Panc1 (cell line): ENCODE data around the gene MAMLD1. TPM values are rescaled to one million over a fixed set of nuclear protein-coding genes. Genes with fewer than 3 reads are reported as not detected.

ENCODE experiments used
- ATAC-seq: fragments of 200-7000 bp; cut with Tn5 transposase; 2 replicates; pipeline ENCODE4 v1.9.1; 2020; ENCODE audit warnings: mild to moderate bottlenecking, moderate library complexity
- BruUV-seq: library from RNA; stranded (reverse); fragments of 400-500 nt; replicated peaks from 2 replicates; lab custom pipeline; 2021; lab: Mats Ljungman, UMichigan
- CTCF ChIA-PET: fragments of 300-600 bp; sonication (Branson Sonifier 250); formaldehyde crosslinking; loops from one replicate; lab custom pipeline; 2022; ENCODE audit warnings: antibody characterized with exemption; lab: Charles Lee
- POLR2A ChIA-PET: fragments of 300-600 bp; sonication (Branson Sonifier 250); formaldehyde crosslinking; loops from one replicate; lab custom pipeline; 2022; ENCODE audit warnings: antibody characterized with exemption; lab: Charles Lee
- DNase-seq: peaks from one replicate; pipeline ENCODE4 v3.0.0-alpha.2; 2010; ENCODE audit warnings: low read depth, low spot score
- H3K27ac ChIP-seq: 2 replicates; pipeline ENCODE4 v1.5.1; 2011; ENCODE audit warnings: mild to moderate bottlenecking, low read length, inconsistent platforms
- H3K27me3 ChIP-seq: fragments of 200-500 bp; sonication (Bioruptor generic); 2 replicates; pipeline ENCODE4 v1.6.0; 2014; ENCODE audit warnings: low read length, inconsistent platforms; ENCODE audit not compliant: control insufficient read depth, insufficient read depth
- H3K36me3 ChIP-seq: fragments of 200-500 bp; sonication (Bioruptor generic); 2 replicates; pipeline ENCODE4 v1.5.1; 2014; ENCODE audit warnings: inconsistent platforms, mild to moderate bottlenecking, low read length, moderate library complexity; ENCODE audit not compliant: control insufficient read depth, insufficient read depth
- H3K4me1 ChIP-seq: 2 replicates; pipeline ENCODE4 v1.5.1; 2011; ENCODE audit warnings: inconsistent platforms, mild to moderate bottlenecking, low read length, moderate library complexity; ENCODE audit not compliant: control insufficient read depth, insufficient read depth
- H3K4me3 ChIP-seq, 2 experiments: 2 replicates each; pipeline ENCODE4 v1.5.1; 2011 to 2012; ENCODE audit warnings: low read depth in 2 of 2, low read length in 2 of 2, mild to moderate bottlenecking in 2 of 2, inconsistent platforms in 1 of 2, moderate library complexity in 1 of 2
- H3K9me3 ChIP-seq: fragments of 200-500 bp; sonication (Bioruptor generic); 2 replicates; pipeline ENCODE4 v1.5.1; 2014; ENCODE audit warnings: low read depth, mild to moderate bottlenecking, inconsistent platforms, low read length, moderate library complexity; ENCODE audit not compliant: control insufficient read depth, insufficient read depth
- CTCF ChIP-seq: fragments of 450-650 bp; IDR thresholded peaks from 2 replicates; pipeline ENCODE4 v1.5.1; 2017; ENCODE audit warnings: mild to moderate bottlenecking
- POLR2AphosphoS5 ChIP-seq: IDR thresholded peaks from 2 replicates; pipeline ENCODE4 v1.6.1; 2012; ENCODE audit warnings: mild to moderate bottlenecking, low read depth, low read length, moderate library complexity
- REST ChIP-seq, 2 experiments: IDR thresholded peaks; 2 replicates each; pipeline ENCODE4 v1.6.1; 2011 to 2012; ENCODE audit warnings: low read depth in 2 of 2, control low read depth in 1 of 2, low read length in 1 of 2, mild to moderate bottlenecking in 1 of 2, moderate library complexity in 1 of 2; ENCODE audit not compliant: insufficient read depth in 1 of 2
- SIN3A ChIP-seq: IDR thresholded peaks from 2 replicates; pipeline ENCODE4 v1.6.1; 2012; ENCODE audit warnings: low read depth, mild to moderate bottlenecking, low read length, moderate library complexity, borderline replicate concordance; ENCODE audit not compliant: insufficient read depth
- TCF7L2 ChIP-seq: IDR thresholded peaks from 2 replicates; pipeline ENCODE4 v1.6.1; 2011; ENCODE audit warnings: mild to moderate bottlenecking, low read depth, low read length, inconsistent platforms
- in situ Hi-C: cut with HindIII; loops from 2 replicates; pipeline ENCODE4 v1.10.0; 2016; ENCODE audit warnings: low sequenced_read_pairs, low pct_unique_long_range_greater_than_20kb
- intact Hi-C: fragments of 100-400 bp; cut with micrococcal nuclease; formaldehyde crosslinking; loops from one replicate; pipeline ENCODE4 v1.10.0; 2022; ENCODE audit not compliant: unreplicated experiment
- total RNA-seq: library from RNA; stranded (reverse); gene quantifications from one replicate; pipeline ENCODE4 v1.2.1, GENCODE V29; 2021; ENCODE audit not compliant: unreplicated experiment

Gene MAMLD1
- total RNA-seq, 1 experiment from 2014 or later: 2.1 TPM

DNA sequence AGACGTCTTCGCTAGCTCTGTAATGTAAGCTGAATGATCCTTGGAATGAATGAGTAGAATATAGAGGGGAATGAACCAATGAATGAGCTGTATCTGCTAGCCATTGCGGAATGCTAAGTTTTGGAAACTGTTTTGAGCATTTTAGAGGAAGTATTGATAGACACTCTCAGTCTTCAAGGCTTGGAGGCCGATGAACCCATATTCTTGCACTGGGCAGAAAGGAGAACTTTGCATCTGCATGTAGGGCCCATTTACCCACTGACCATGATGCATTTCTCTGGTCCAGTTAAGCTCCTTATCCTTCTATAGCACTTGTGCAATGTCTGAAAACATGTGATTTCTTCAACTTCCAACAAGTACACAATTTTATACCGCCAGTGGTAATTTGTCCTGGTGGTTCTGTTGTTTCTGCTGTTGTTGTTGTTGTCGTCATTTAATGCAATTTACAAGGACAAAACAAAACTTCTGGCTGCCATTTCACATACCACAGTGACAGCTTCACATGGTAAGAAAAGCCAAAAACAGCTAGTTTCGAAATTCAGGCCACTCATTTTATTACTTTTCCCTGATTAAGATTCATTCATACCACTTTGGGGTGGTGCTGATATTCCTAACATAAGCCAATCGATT lies 120.4 kb downstream of the MAMLD1 start:
- no TSS peak for BruUV-seq
- Histone ChIP-seq H3K4me1 (no peaks in the 10 kb centered on the region), H3K27me3 (no peaks in the 10 kb centered on the region), H3K36me3 (no peaks in the 10 kb centered on the region), H3K4me3 (no peak overlapping the region), H3K9me3 (no peaks in the 10 kb centered on the region), H3K27ac (no peak overlapping the region)
- DNase-seq (no peak), ATAC-seq (no peak)
- in situ Hi-C loops: no loop called here
- ChIA-PET CTCF (no interaction called here), POLR2A (interaction anchor here (0.6 kb wide), 1 partner anchor 160 kb away, joined by 6 read pairs; no protein-coding TSS in a partner anchor)
- intact Hi-C loops: no loop called here
- TF ChIP-seq POLR2AphosphoS5: no peak
- TF ChIP-seq SIN3A: no peak
- TF ChIP-seq REST (IDR thresholded peaks at IDR 0.05; ENCODE audit: insufficient read depth in 1 of 2, low read depth in 2 of 2, low read length in 1 of 2): no peak
- TF ChIP-seq CTCF: no peak
- TF ChIP-seq TCF7L2: no peak

- intact Hi-C loops: loop anchor here (2.0 to 5.0 kb wide), 2 partner anchors 119 to 523 kb away; no protein-coding TSS in a partner anchor
- Histone ChIP-seq H3K36me3 (no peaks in the 10 kb centered on the region), H3K27ac (no peak overlapping the region), H3K4me3 (no peak overlapping the region), H3K4me1 (no peaks in the 10 kb centered on the region), H3K9me3 (no peaks in the 10 kb centered on the region), H3K27me3 (no peaks in the 10 kb centered on the region)
- BruUV-seq: no TSS peak
- in situ Hi-C loops: no loop called here
- ATAC-seq: peak; percentile 85
- ChIA-PET CTCF (no interaction called here), POLR2A (no interaction called here)
- DNase-seq: peak; percentile 18
- peak; percentile 82 for TF ChIP-seq CTCF
- no peak for TF ChIP-seq SIN3A
Observed at GRCh38 chrX:150486011-150486410, 122.9 kb downstream of the MAMLD1 start.
